GM19099 (cell line): ENCODE data around the gene TEX50.

Source experiments
- POLR2A ChIP-seq: IDR thresholded peaks from 3 replicates; pipeline ENCODE4 v1.6.1; 2011; ENCODE audit warnings: low read depth; ENCODE audit not compliant: insufficient read length; ENCODE audit errors: extremely low read depth

Gene TEX50

GRCh38 chr1:173635116-173635515, at the start of gene TEX50:
TSS of gene TEX50 (plus strand) at chr1:173635338. CDS start at chr1:173635522, 184 bp downstream.
- no peak for TF ChIP-seq POLR2A

- no peak for TF ChIP-seq POLR2A
Observed at GRCh38 chr1:173590557-173590956, 44.6 kb upstream of the TEX50 start.

GRCh38 chr1:173596097-173596825, 38.9 kb upstream of the TEX50 start:
- TF ChIP-seq POLR2A, result no peak

GRCh38 chr1:173601588-173601987, 33.5 kb upstream of the TEX50 start:
- TF ChIP-seq POLR2A, result no peak

- TF ChIP-seq POLR2A, result no peak
Observed at GRCh38 chr1:173603056-173603591, 32.0 kb upstream of the TEX50 start, which contains the start of gene SLC9C2. TSS of gene SLC9C2 (minus strand) at chr1:173603072. CDS start at chr1:173601776, 1,296 bp downstream.

GRCh38 chr1:173608503-173609216, 26.5 kb upstream of the TEX50 start:
- no peak for TF ChIP-seq POLR2A

GRCh38 chr1:173616859-173617258, 18.3 kb upstream of the TEX50 start:
- TF ChIP-seq POLR2A, result no peak

- TF ChIP-seq POLR2A, result no peak
Observed at GRCh38 chr1:173627269-173627668, 7.9 kb upstream of the TEX50 start.

GRCh38 chr1:173628888-173629287, 6.2 kb upstream of the TEX50 start:
- TF ChIP-seq POLR2A, result no peak

GRCh38 chr1:173638043-173639021, 3.2 kb downstream of the TEX50 start:
- TF ChIP-seq POLR2A, result no peak

- TF ChIP-seq POLR2A, result no peak
Observed at GRCh38 chr1:173639102-173639501, 4.0 kb downstream of the TEX50 start.

- TF ChIP-seq POLR2A, result no peak
Observed at GRCh38 chr1:173646656-173647055, 11.5 kb downstream of the TEX50 start.

GRCh38 chr1:173648880-173649605, 13.9 kb downstream of the TEX50 start:
- TF ChIP-seq POLR2A, result no peak

GRCh38 chr1:173660306-173660705, 25.2 kb downstream of the TEX50 start:
- TF ChIP-seq POLR2A, result no peak

- no peak for TF ChIP-seq POLR2A
Observed at GRCh38 chr1:173661271-173661670, 26.1 kb downstream of the TEX50 start.

GRCh38 chr1:173661763-173662162, 26.6 kb downstream of the TEX50 start:
- TF ChIP-seq POLR2A, result no peak
